Fibroblast of skin of left quadriceps (primary cell): ENCODE results near the gene CRYBB3.
"Not testable (repeated sequence)": the region's sequence is repeated elsewhere in the genome, so short reads cannot be mapped to it uniquely, and the experiment has no call there.

Source experiments
- DNase-seq, 2 experiments: peaks; one replicate each; pipeline ENCODE4 v3.0.0-alpha.2; 2013; ENCODE audit warnings: low read depth in 2 of 2

The CRYBB3 gene

GRCh38 chr22:25205847-25206246, 6.2 kb downstream of the CRYBB3 start:
- DNase-seq = no peak

GRCh38 chr22:25206998-25207397, 7.3 kb downstream of the CRYBB3 start:
- no peak for DNase-seq

GRCh38 chr22:25207553-25208157, 8.0 kb downstream of the CRYBB3 start:
- no peak for DNase-seq

- DNase-seq = no peak
These were observed 8.7 kb downstream of the CRYBB3 start for GRCh38 chr22:25208328-25208727.

- no peak for DNase-seq
These were observed 9.3 kb downstream of the CRYBB3 start for GRCh38 chr22:25208743-25209505.

GRCh38 chr22:25210793-25211192, 11.1 kb downstream of the CRYBB3 start:
- DNase-seq = no peak

- DNase-seq = no peak
These were observed 12.7 kb downstream of the CRYBB3 start for GRCh38 chr22:25212337-25212736.

- no peak for DNase-seq
These were observed 13.6 kb downstream of the CRYBB3 start for GRCh38 chr22:25213221-25213620.

- DNase-seq = no peak
These were observed 16.6 kb downstream of the CRYBB3 start for GRCh38 chr22:25216230-25216629.

GRCh38 chr22:25219211-25219689, 19.6 kb downstream of the CRYBB3 start, which contains the start of gene CRYBB2:
CRYBB2 (plus strand) TSS chr22:25219639; CDS start chr22:25221430, 1,791 bp downstream.
- no peak for DNase-seq

GRCh38 chr22:25219948-25220442, 20.3 kb downstream of the CRYBB3 start:
- no peak for DNase-seq

GRCh38 chr22:25221790-25222189, 22.1 kb downstream of the CRYBB3 start:
- no peak for DNase-seq

- no peak for DNase-seq
These were observed 23.7 kb downstream of the CRYBB3 start for GRCh38 chr22:25223269-25223850.

- DNase-seq = no peak
These were observed 29.2 kb downstream of the CRYBB3 start for GRCh38 chr22:25228822-25229221.

- not testable (repeated sequence) for DNase-seq
These were observed 31.1 kb downstream of the CRYBB3 start for GRCh38 chr22:25230760-25231159.

GRCh38 chr22:25232301-25232700, 32.6 kb downstream of the CRYBB3 start:
- no peak for DNase-seq

- DNase-seq = not testable (repeated sequence)
These were observed 34.0 kb downstream of the CRYBB3 start for GRCh38 chr22:25233706-25234105.

GRCh38 chr22:25235547-25236290, 36.1 kb downstream of the CRYBB3 start:
- peak; percentile 36 to 45 for DNase-seq

GRCh38 chr22:25236417-25236816, 36.8 kb downstream of the CRYBB3 start:
- no peak for DNase-seq

GRCh38 chr22:25237503-25237902, 37.8 kb downstream of the CRYBB3 start:
- no peak for DNase-seq

GRCh38 chr22:25238058-25238457, 38.4 kb downstream of the CRYBB3 start:
- DNase-seq = not testable (repeated sequence)

GRCh38 chr22:25255169-25255568, 55.5 kb downstream of the CRYBB3 start:
- DNase-seq = not testable (repeated sequence)
